SK-N-SH (cell line): ENCODE results near the gene PTPN6. TPM values are rescaled to one million over a fixed set of nuclear protein-coding genes. Genes with fewer than 3 reads are reported as not detected.

Experiments
- CTCF ChIA-PET: fragments of 300-600, 350-600 bp; formaldehyde crosslinking; extraction: SDS; loops from one replicate; lab custom pipeline; 2021; lab: Yijun Ruan, JAX
- POLR2A ChIA-PET: fragments of 350-600 bp; sonication (Branson Sonifier 250); formaldehyde crosslinking; extraction: SDS; loops from one replicate; lab custom pipeline; 2020; ENCODE audit warnings: antibody characterized with exemption, inconsistent platforms; lab: Yijun Ruan, JAX
- DNase-seq: peaks from one replicate; pipeline ENCODE4 v3.0.0; 2012
- H2AFZ ChIP-seq: fragments of 200-600 bp; sonication (generic); 2 replicates; pipeline ENCODE4 v1.8.1; 2016; ENCODE audit warnings: antibody characterized with exemption, mild to moderate bottlenecking, low read depth
- H3F3A ChIP-seq: fragments of 200-600 bp; sonication (generic); replicated peaks from 2 replicates; pipeline ENCODE3; 2016; ENCODE audit warnings: antibody characterized with exemption, mild to moderate bottlenecking; ENCODE audit not compliant: insufficient read depth
- H3K27ac ChIP-seq, 2 experiments: fragments of 200-500 bp in 1 of 2; fragments of 200-600 bp in 1 of 2; sonication (Bioruptor generic) in 1 of 2; sonication (generic), shearing (Covaris generic) in 1 of 2; 2 replicates each; pipeline versions ENCODE4 v1.5.1 to v1.6.1; 2014 to 2016; ENCODE audit warnings: low read depth in 2 of 2, inconsistent platforms in 1 of 2, low read length in 1 of 2, mild to moderate bottlenecking in 1 of 2, mixed read lengths in 1 of 2
- H3K27me3 ChIP-seq: fragments of 200-600 bp; sonication (generic), shearing (Covaris generic); 2 replicates; pipeline ENCODE4 v1.6.1; 2016; ENCODE audit warnings: mixed run types; ENCODE audit not compliant: insufficient read depth
- H3K36me3 ChIP-seq, 2 experiments: fragments of 200-500 bp in 1 of 2; fragments of 200-600 bp in 1 of 2; sonication (Bioruptor generic) in 1 of 2; sonication (generic) in 1 of 2; replicated peaks in 1 of 2; 2 replicates each; pipeline versions ENCODE3 to v1.5.1; 2014 to 2016; ENCODE audit warnings: low read length in 1 of 2, mild to moderate bottlenecking in 1 of 2; ENCODE audit not compliant: insufficient read depth in 2 of 2, control insufficient read depth in 1 of 2
- H3K4me1 ChIP-seq, 2 experiments: fragments of 200-500 bp in 1 of 2; fragments of 200-600 bp in 1 of 2; sonication (Bioruptor generic) in 1 of 2; sonication (generic), shearing (Covaris generic) in 1 of 2; 2 replicates each; pipeline versions ENCODE4 v1.5.1 to v1.6.1; 2014 to 2016; ENCODE audit warnings: low read depth in 1 of 2, low read length in 1 of 2, mixed run types in 1 of 2; ENCODE audit not compliant: insufficient read depth in 2 of 2, control insufficient read depth in 1 of 2
- H3K4me2 ChIP-seq: fragments of 200-600 bp; sonication (generic), shearing (Covaris generic); 2 replicates; pipeline ENCODE4 v1.6.1; 2017; ENCODE audit warnings: mixed run types
- H3K4me3 ChIP-seq, 2 experiments: fragments of 200-500 bp in 1 of 2; fragments of 200-600 bp in 1 of 2; sonication (Bioruptor generic) in 1 of 2; sonication (generic), shearing (Covaris generic) in 1 of 2; 2 replicates each; pipeline versions ENCODE4 v1.5.1 to v1.8.1; 2014 to 2016; ENCODE audit warnings: low read depth in 2 of 2, inconsistent platforms in 1 of 2, low read length in 1 of 2, mild to moderate bottlenecking in 1 of 2, mixed read lengths in 1 of 2, moderate library complexity in 1 of 2
- H3K79me2 ChIP-seq: fragments of 200-600 bp; sonication (generic); 2 replicates; pipeline ENCODE4 v1.8.1; 2017; ENCODE audit warnings: mild to moderate bottlenecking; ENCODE audit not compliant: insufficient read depth
- H3K9ac ChIP-seq: fragments of 200-600 bp; sonication (generic); 2 replicates; pipeline ENCODE4 v1.6.1; 2017; ENCODE audit warnings: mixed run types
- H3K9me2 ChIP-seq: fragments of 200-600 bp; sonication (generic); 2 replicates; pipeline ENCODE4 v1.6.1; 2017; ENCODE audit warnings: mixed run types
- H3K9me3 ChIP-seq: fragments of 200-600 bp; sonication (generic); 2 replicates; pipeline ENCODE4 v1.6.1; 2017; ENCODE audit warnings: mixed run types, mild to moderate bottlenecking, moderate library complexity
- H4K20me1 ChIP-seq: fragments of 200-600 bp; sonication (generic); 2 replicates; pipeline ENCODE4 v1.6.1; 2017; ENCODE audit warnings: mild to moderate bottlenecking, mixed run types; ENCODE audit not compliant: insufficient read depth
- CHD2 ChIP-seq: fragments of 150-350 bp; IDR thresholded peaks from 2 replicates; pipeline ENCODE4 v1.6.1; 2018; ENCODE audit warnings: low read length; ENCODE audit not compliant: partially characterized antibody
- ELF1 ChIP-seq: IDR thresholded peaks from 2 replicates; pipeline ENCODE4 v1.4.0; 2012
- EZH2phosphoT487 ChIP-seq: fragments of 200-600 bp; sonication (generic); IDR thresholded peaks from 2 replicates; pipeline ENCODE4 v1.6.1; 2017; ENCODE audit warnings: low read depth, mixed run types, mild to moderate bottlenecking, antibody characterized with exemption, moderate library complexity, borderline replicate concordance
- FOXJ3 ChIP-seq: sonication (generic); formaldehyde crosslinking; IDR thresholded peaks from 2 replicates; pipeline ENCODE4 v1.5.1; 2020; ENCODE audit warnings: mild to moderate bottlenecking, missing genetic modification reagents
- FOXM1 ChIP-seq: IDR thresholded peaks from 2 replicates; pipeline ENCODE4 v1.4.0; 2012; ENCODE audit warnings: low read depth, mild to moderate bottlenecking
- GATA2 ChIP-seq: sonication (generic); formaldehyde crosslinking; IDR thresholded peaks from 2 replicates; pipeline ENCODE4 v1.5.0; 2020; ENCODE audit warnings: mild to moderate bottlenecking, missing genetic modification reagents
- JUND ChIP-seq: IDR thresholded peaks from 2 replicates; pipeline ENCODE4 v1.4.0; 2012
- MAX ChIP-seq: IDR thresholded peaks from 2 replicates; pipeline ENCODE4 v1.4.0; 2012; ENCODE audit warnings: low read depth
- MXI1 ChIP-seq: IDR thresholded peaks from 2 replicates; pipeline ENCODE4 v1.6.1; 2012; ENCODE audit warnings: mild to moderate bottlenecking, low read depth, low read length, improper control_type of control experiment
- NRF1 ChIP-seq: IDR thresholded peaks from 2 replicates; pipeline ENCODE4 v1.6.1; 2012; ENCODE audit warnings: low read depth, mild to moderate bottlenecking, low read length
- POLR2AphosphoS5 ChIP-seq: IDR thresholded peaks from 2 replicates; pipeline ENCODE4 v1.6.1; 2012; ENCODE audit warnings: low read depth, low read length
- RCOR1 ChIP-seq: fragments of 150-350 bp; IDR thresholded peaks from 2 replicates; pipeline ENCODE4 v1.6.1; 2017; ENCODE audit warnings: antibody characterized with exemption, low read length
- RFX5 ChIP-seq: IDR thresholded peaks from 2 replicates; pipeline ENCODE4 v1.6.1; 2012; ENCODE audit warnings: mild to moderate bottlenecking, improper control_type of control experiment, low read length
- RXRA ChIP-seq: IDR thresholded peaks from 2 replicates; pipeline ENCODE4 v1.4.0; 2012; ENCODE audit warnings: low read depth, mild to moderate bottlenecking, borderline replicate concordance
- SIN3A ChIP-seq: IDR thresholded peaks from 2 replicates; pipeline ENCODE4 v1.6.1; 2012; ENCODE audit warnings: low read depth, mild to moderate bottlenecking, low read length, moderate library complexity, borderline replicate concordance
- SMC3 ChIP-seq: IDR thresholded peaks from 2 replicates; pipeline ENCODE4 v1.6.1; 2012; ENCODE audit warnings: low read depth, low read length, improper control_type of control experiment
- TAF1 ChIP-seq: IDR thresholded peaks from 2 replicates; pipeline ENCODE4 v1.6.1; 2012; ENCODE audit warnings: low read depth, mild to moderate bottlenecking, low read length, moderate library complexity, borderline replicate concordance
- TCF12 ChIP-seq: IDR thresholded peaks from 2 replicates; pipeline ENCODE4 v1.4.0; 2012
- TEAD4 ChIP-seq: IDR thresholded peaks from 2 replicates; pipeline ENCODE4 v1.4.0; 2012; ENCODE audit warnings: mild to moderate bottlenecking, borderline replicate concordance; ENCODE audit not compliant: insufficient read depth
- YY1 ChIP-seq: IDR thresholded peaks from 2 replicates; pipeline ENCODE4 v1.4.0; 2012; ENCODE audit warnings: low read depth, mild to moderate bottlenecking
- ZBTB33 ChIP-seq: IDR thresholded peaks from 2 replicates; pipeline ENCODE4 v1.4.0; 2012; ENCODE audit warnings: low read depth, borderline replicate concordance
- WGBS: methylation state at CpG from one replicate; pipeline ENCODE4 v1.1.6; 2017; ENCODE audit warnings: low lambda C conversion rate; 5-methylcytosine and 5-hydroxymethylcytosine counted together
- polyA plus RNA-seq, 3 experiments: library from polyadenylated mRNA; depleted of rRNA; stranded (reverse); fragments of >200 nt; gene quantifications; 2 replicates each; pipeline ENCODE4 v1.2.3, GENCODE V29; 2012

The PTPN6 gene
- polyA plus RNA-seq, 1 of the 3 experiments (the other 2 are of a cell fraction) = 0.12 TPM

GRCh38 chr12:6981152-6982052 lies 30.2 kb downstream of the PTPN6 start:
- H3K4me1 ChIP-seq = no peaks in the 10 kb centered on the region
- peaks cover 38 to 54% of the 10 kb centered on the region in 2 experiments for H3K36me3 ChIP-seq
- no peak overlapping the region for H3K9ac ChIP-seq
- ChIA-PET POLR2A (no interaction called here), CTCF (no interaction called here)
- TF ChIP-seq GATA2 (CRISPR knock-in tag) (no peak), RXRA (no peak), SMC3 (no peak), SIN3A (no peak), RCOR1 (no peak), RFX5 (no peak), NRF1 (no peak), MAX (no peak), YY1 (no peak), JUND (no peak), CHD2 (no peak), TCF12 (no peak), FOXM1 (no peak)
- H3F3A ChIP-seq = no peaks in the 10 kb centered on the region
- H3K4me3 ChIP-seq = no peak overlapping the region
- no peaks in the 10 kb centered on the region for H4K20me1 ChIP-seq
- H3K9me2 ChIP-seq = no peaks in the 10 kb centered on the region
- H3K9me3 ChIP-seq = no peaks in the 10 kb centered on the region
- H3K79me2 ChIP-seq = no peaks in the 10 kb centered on the region
- no peak for DNase-seq
- no peak overlapping the region for H3K4me2 ChIP-seq
- no peaks in the 10 kb centered on the region for H3K27me3 ChIP-seq
- no peak overlapping the region for H3K27ac ChIP-seq
- no peak overlapping the region for H2AFZ ChIP-seq
- 97% methylated on average over 10 of the region's 10 CpGs for WGBS

GRCh38 chr12:6982532-6982931 lies 31.4 kb downstream of the PTPN6 start:
- WGBS = 89% methylated on average over 7 of the region's 7 CpGs
- no peaks in the 10 kb centered on the region for H4K20me1 ChIP-seq
- no peaks in the 10 kb centered on the region for H3K9me2 ChIP-seq
- H3K4me1 ChIP-seq = no peaks in the 10 kb centered on the region
- H3F3A ChIP-seq = no peaks in the 10 kb centered on the region
- no peak for DNase-seq
- no peaks in the 10 kb centered on the region for H3K9me3 ChIP-seq
- no peak overlapping the region for H2AFZ ChIP-seq
- ChIA-PET CTCF (no interaction called here), POLR2A (no interaction called here)
- H3K27ac ChIP-seq = no peak overlapping the region
- no peaks in the 10 kb centered on the region for H3K27me3 ChIP-seq
- H3K4me2 ChIP-seq = no peak overlapping the region
- no peak overlapping the region for H3K9ac ChIP-seq
- H3K4me3 ChIP-seq = no peak overlapping the region
- H3K79me2 ChIP-seq = no peaks in the 10 kb centered on the region
- no peak for TF ChIP-seq TCF12
- no peak for TF ChIP-seq NRF1
- TF ChIP-seq MAX = no peak
- no peak for TF ChIP-seq ELF1
- no peak for TF ChIP-seq SMC3
- no peak for TF ChIP-seq ZBTB33
- no peak for TF ChIP-seq MXI1
- no peak for TF ChIP-seq TEAD4
- TF ChIP-seq POLR2AphosphoS5 = no peak
- TF ChIP-seq FOXJ3 (CRISPR knock-in tag) = no peak
- no peak for TF ChIP-seq RFX5
- no peak for TF ChIP-seq FOXM1
- no peak for TF ChIP-seq TAF1
- TF ChIP-seq EZH2phosphoT487 = no peak
- no peak for TF ChIP-seq RCOR1
- peaks cover 28 to 46% of the 10 kb centered on the region in 2 experiments for H3K36me3 ChIP-seq
